ENCODE data around the gene PAN2. TPM values are rescaled to one million over a fixed set of nuclear protein-coding genes. Genes with fewer than 3 reads are reported as not detected.

PAN2 gene
- total RNA-seq, 1 donor from 2014 or later = 15.4 TPM

GRCh38 chr12:56299853-56300643 lies 33.8 kb downstream of the PAN2 start, which contains the start of gene CS:
TSS of gene CS (minus strand) at chr12:56300330. CDS start at chr12:56300201, 129 bp downstream.
- Histone ChIP-seq H3K4me2 (ENCODE audit: low read length) (peak within 1 kb of the TSS; percentile 96), H2AFZ (ENCODE audit: low read depth, low read length) (peak within 1 kb of the TSS; percentile 88), H3K27me3 (ENCODE audit: insufficient read depth, low read length) (no peaks in the 10 kb centered on the region), H3K36me3 (ENCODE audit: insufficient read depth, low read length) (peaks cover 6% of the 10 kb centered on the region), H3K27ac (ENCODE audit: low read depth, low read length) (peak within 1 kb of the TSS; percentile 83), H3K4me3 (ENCODE audit: insufficient read depth, low read depth, low read length) (peak within 1 kb of the TSS; percentile 92), H4K20me1 (ENCODE audit: insufficient read depth, low read length) (peaks cover 35% of the 10 kb centered on the region), H3K9ac (ENCODE audit: low read length) (peak within 1 kb of the TSS; percentile 87), H3K9me3 (ENCODE audit: insufficient read depth, low read depth, low read length) (no peaks in the 10 kb centered on the region), H3K79me2 (ENCODE audit: insufficient read depth, low read length) (peaks cover 63% of the 10 kb centered on the region), H3K4me1 (ENCODE audit: insufficient read depth, low read length) (peaks cover 19% of the 10 kb centered on the region)
- Mint-ChIP-seq H3K27ac (ENCODE audit: unreplicated experiment) (peak within 1 kb of the TSS; percentile 72), H3K9me3 (ENCODE audit: unreplicated experiment) (no peaks in the 10 kb centered on the region), H3K4me3 (ENCODE audit: unreplicated experiment) (peak within 1 kb of the TSS; percentile 95), H3K36me3 (ENCODE audit: low read depth, unreplicated experiment) (peaks cover 4% of the 10 kb centered on the region), H3K27me3 (ENCODE audit: low read depth, unreplicated experiment) (no peaks in the 10 kb centered on the region), H3K4me1 (ENCODE audit: low read depth, unreplicated experiment) (peaks cover 13% of the 10 kb centered on the region)
- TF ChIP-seq EZH2 (IDR thresholded peaks at IDR 0.05; ENCODE audit: insufficient read depth, low read length) (no peak), CTCF (IDR thresholded peaks at IDR 0.05; ENCODE audit: insufficient read depth, low read depth, low read length) (no peak)
- FAIRE-seq (no peak), DNase-seq (ENCODE audit: low read depth) (peak; percentile 90)

DNA sequence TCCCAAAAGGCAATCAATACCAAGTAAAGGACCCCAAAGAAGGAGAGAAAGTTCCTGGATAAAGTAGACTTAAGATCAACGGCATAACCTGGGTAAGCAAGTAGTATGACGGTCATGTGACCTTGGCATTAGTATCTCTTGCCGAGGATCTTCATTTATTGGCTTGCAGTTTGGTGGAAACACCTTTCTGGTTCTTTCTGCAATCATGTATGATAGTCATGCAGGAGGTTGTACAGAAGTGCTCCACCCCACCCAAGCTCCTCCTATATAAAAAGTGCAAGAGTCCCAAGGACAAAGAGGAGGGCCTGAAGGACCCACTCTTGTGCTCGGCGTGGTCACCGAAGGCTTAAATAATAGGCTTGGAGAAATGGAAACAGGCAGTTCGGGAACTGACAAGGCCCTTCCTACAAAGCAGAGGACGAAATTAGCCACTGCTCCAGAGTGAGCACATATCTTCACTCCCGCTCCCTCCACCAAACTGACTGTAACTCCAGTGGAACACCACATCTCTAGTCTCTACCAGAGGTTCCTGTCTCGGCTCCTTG lies 34.4 kb downstream of the PAN2 start:
- Histone ChIP-seq H3K9me3 (ENCODE audit: insufficient read depth, low read depth, low read length) (no peaks in the 10 kb centered on the region), H3K79me2 (ENCODE audit: insufficient read depth, low read length) (peaks cover 69% of the 10 kb centered on the region), H2AFZ (ENCODE audit: low read depth, low read length) (peak overlapping the region; percentile 22), H3K4me2 (ENCODE audit: low read length) (peak overlapping the region; percentile 96), H3K27ac (ENCODE audit: low read depth, low read length) (peak overlapping the region; percentile 63), H4K20me1 (ENCODE audit: insufficient read depth, low read length) (peaks cover 35% of the 10 kb centered on the region), H3K36me3 (ENCODE audit: insufficient read depth, low read length) (peaks cover 5% of the 10 kb centered on the region), H3K4me1 (ENCODE audit: insufficient read depth, low read length) (peaks cover 19% of the 10 kb centered on the region), H3K4me3 (ENCODE audit: insufficient read depth, low read depth, low read length) (peak overlapping the region; percentile 92), H3K9ac (ENCODE audit: low read length) (peak overlapping the region; percentile 87), H3K27me3 (ENCODE audit: insufficient read depth, low read length) (no peaks in the 10 kb centered on the region)
- DNase-seq (ENCODE audit: low read depth) (peak; percentile 5), FAIRE-seq (no peak)
- Mint-ChIP-seq H3K4me3 (ENCODE audit: unreplicated experiment) (peak overlapping the region; percentile 95), H3K9me3 (ENCODE audit: unreplicated experiment) (no peaks in the 10 kb centered on the region), H3K4me1 (ENCODE audit: low read depth, unreplicated experiment) (peaks cover 13% of the 10 kb centered on the region), H3K27ac (ENCODE audit: unreplicated experiment) (peak overlapping the region; percentile 72), H3K36me3 (ENCODE audit: low read depth, unreplicated experiment) (peaks cover 4% of the 10 kb centered on the region), H3K27me3 (ENCODE audit: low read depth, unreplicated experiment) (no peaks in the 10 kb centered on the region)
- TF ChIP-seq CTCF (IDR thresholded peaks at IDR 0.05; ENCODE audit: insufficient read depth, low read depth, low read length) = no peak
- TF ChIP-seq EZH2 (IDR thresholded peaks at IDR 0.05; ENCODE audit: insufficient read depth, low read length) = no peak
